Prostate gland (tissue), 2 donors: Measurements from ENCODE around the gene TSGA10IP.

Source experiments
- CTCF ChIP-seq, 4 experiments: fragments of 200-600 bp in 2 of 4; fragments of 450-650 bp in 2 of 4; sonication (generic) in 2 of 4; IDR thresholded peaks; 1 replicate in 3 of 4; 2 replicates in 1 of 4; pipeline ENCODE4 v1.5.1; 2016 to 2019; ENCODE audit warnings: antibody characterized with exemption in 4 of 4, mild to moderate bottlenecking in 2 of 4, moderate library complexity in 2 of 4
- POLR2A ChIP-seq: fragments of 450-650 bp; IDR thresholded peaks from one replicate; pipeline ENCODE4 v1.6.1; 2016; ENCODE audit warnings: antibody characterized with exemption, mild to moderate bottlenecking

DNA sequence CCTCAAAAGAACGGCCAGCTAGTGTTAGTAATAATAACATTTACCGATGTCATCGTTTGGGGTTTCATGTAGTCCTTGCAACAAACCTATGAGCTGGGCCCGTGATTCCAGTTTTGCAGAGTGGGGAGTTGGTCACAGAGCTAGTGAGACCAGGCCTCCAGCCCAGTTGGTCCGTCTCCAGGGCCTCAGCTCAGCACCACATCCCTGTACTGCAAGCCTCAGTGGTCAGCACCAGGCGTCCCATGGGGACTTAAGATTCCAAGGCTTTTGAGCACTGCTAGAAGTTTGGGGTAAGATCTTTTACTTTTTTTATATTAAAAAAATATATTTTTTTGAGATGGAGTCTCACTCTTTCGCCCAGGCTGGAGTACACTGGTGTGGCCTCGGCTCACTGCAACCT lies 1.1 kb upstream of the TSGA10IP start:
- no peak for TF ChIP-seq CTCF (IDR thresholded peaks at IDR 0.05)
- TF ChIP-seq POLR2A: no peak
